Measurements from ENCODE around the gene CALN1. TPM values are rescaled to one million over a fixed set of nuclear protein-coding genes. Genes with fewer than 3 reads are reported as not detected.

Gene CALN1
- total and polyA plus RNA-seq, 2 experiments from 2014 or later: 7.6 to 14.5 TPM

DNA sequence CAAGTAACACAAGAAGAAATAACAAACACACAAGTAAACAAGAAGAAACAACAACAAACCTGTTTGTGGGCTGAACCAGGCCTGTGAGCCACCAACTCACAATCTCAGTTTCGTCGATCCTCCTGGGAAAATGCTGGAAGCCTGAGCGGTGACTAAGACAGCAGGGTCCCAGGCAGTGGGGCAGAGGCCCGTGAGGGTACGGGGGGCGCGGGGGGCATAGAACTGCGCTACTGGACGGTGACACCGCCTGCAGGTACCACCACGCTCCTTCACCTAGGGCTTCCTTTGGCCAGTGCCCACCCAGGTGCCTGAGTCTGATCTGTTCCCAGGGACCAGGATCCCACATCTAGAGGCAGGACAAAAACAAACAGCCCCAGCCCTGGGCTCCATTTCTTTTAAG lies 3.4 kb upstream of the CALN1 start:
- H3K9me2 ChIP-seq (ENCODE audit: insufficient read depth): no peaks in the 10 kb centered on the region
- no peak overlapping the region for H3K4me3 ChIP-seq
- no peaks in the 10 kb centered on the region for H3K79me2 ChIP-seq (replicated peaks; ENCODE audit: insufficient read depth)
- no peak for DNase-seq (ENCODE audit: low spot score)
- H3K36me3 Mint-ChIP-seq (ENCODE audit: low read depth): no peaks in the 10 kb centered on the region
- peaks cover 7% of the 10 kb centered on the region; the same call in 2 of the 3 replicates for H3K9me3 Mint-ChIP-seq
- H2AFZ ChIP-seq: no peak overlapping the region
- H3F3A ChIP-seq (replicated peaks; ENCODE audit: low read depth): 0 out of 2 replicates have a peak, but pooled peaks cover 3% of the 10 kb centered on the region
- no peak overlapping the region for H3K4me3 Mint-ChIP-seq
- no peaks in the 10 kb centered on the region for H3K4me1 Mint-ChIP-seq
- H3K4me1 ChIP-seq (ENCODE audit: insufficient read depth): no peaks in the 10 kb centered on the region
- no peak for TF ChIP-seq POLR2AphosphoS5 (IDR thresholded peaks at IDR 0.05; ENCODE audit: low read depth)
- no peak for TF ChIP-seq STAT1 (IDR thresholded peaks at IDR 0.05; ENCODE audit: unreplicated experiment)
- no peak for TF ChIP-seq REST (IDR thresholded peaks at IDR 0.05; ENCODE audit: unreplicated experiment)
- TF ChIP-seq, protein P1, sequence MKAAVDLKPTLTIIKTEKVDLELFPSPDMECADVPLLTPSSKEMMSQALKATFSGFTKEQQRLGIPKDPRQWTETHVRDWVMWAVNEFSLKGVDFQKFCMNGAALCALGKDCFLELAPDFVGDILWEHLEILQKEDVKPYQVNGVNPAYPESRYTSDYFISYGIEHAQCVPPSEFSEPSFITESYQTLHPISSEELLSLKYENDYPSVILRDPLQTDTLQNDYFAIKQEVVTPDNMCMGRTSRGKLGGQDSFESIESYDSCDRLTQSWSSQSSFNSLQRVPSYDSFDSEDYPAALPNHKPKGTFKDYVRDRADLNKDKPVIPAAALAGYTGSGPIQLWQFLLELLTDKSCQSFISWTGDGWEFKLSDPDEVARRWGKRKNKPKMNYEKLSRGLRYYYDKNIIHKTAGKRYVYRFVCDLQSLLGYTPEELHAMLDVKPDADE (IDR thresholded peaks at IDR 0.05): no peak
- no peak for TF ChIP-seq EZH2 (IDR thresholded peaks at IDR 0.05; ENCODE audit: low read depth, unreplicated experiment)
- no peak for TF ChIP-seq EZH2phosphoT487 (IDR thresholded peaks at IDR 0.05; ENCODE audit: unreplicated experiment)
- no peak for TF ChIP-seq NANOG (IDR thresholded peaks at IDR 0.05; ENCODE audit: borderline replicate concordance)
- TF ChIP-seq CTCF (conservative IDR thresholded peaks at IDR 0.05; ENCODE audit: low read depth in 2 of 2): no peak
- no peak for TF ChIP-seq JUNB (IDR thresholded peaks at IDR 0.05; ENCODE audit: unreplicated experiment)
- TF ChIP-seq CREB1 (CRISPR knock-in tag; IDR thresholded peaks at IDR 0.05; ENCODE audit: low read depth): no peak
- TF ChIP-seq ZNF462 (CRISPR knock-in tag; IDR thresholded peaks at IDR 0.05): no peak
- TF ChIP-seq ZNF331 (CRISPR knock-in tag; IDR thresholded peaks at IDR 0.05; ENCODE audit: low read depth): no peak
- no peak for TF ChIP-seq ZNF114 (CRISPR knock-in tag; IDR thresholded peaks at IDR 0.05)
- no peak overlapping the region for H3K27ac Mint-ChIP-seq
- no peaks in the 10 kb centered on the region for H3K27me3 ChIP-seq (ENCODE audit: insufficient read depth)
- H3K4me2 ChIP-seq: no peak overlapping the region
- no peaks in the 10 kb centered on the region for H4K20me1 ChIP-seq (replicated peaks; ENCODE audit: insufficient read depth)
- ATAC-seq: no peak
- peaks cover 8% of the 10 kb centered on the region for H3K27me3 Mint-ChIP-seq (ENCODE audit: insufficient read depth, low read depth, poor library complexity)
- H3K36me3 ChIP-seq (ENCODE audit: insufficient read depth): no peaks in the 10 kb centered on the region
- no peak overlapping the region for H3K27ac ChIP-seq (ENCODE audit: low read depth)

Measured in GM23338 (cell line).